ENCODE results near the gene RBSN. TPM values are rescaled to one million over a fixed set of nuclear protein-coding genes. Genes with fewer than 3 reads are reported as not detected.

Gene RBSN
- total RNA-seq, 4 donors from 2014 or later, result 26.6 to 43.9 (median 34.5) TPM

- H3K36me3 ChIP-seq, result peaks cover 3 to 86% (median 9%) of the 10 kb centered on the region in 3 donors
- TF ChIP-seq EP300 (IDR thresholded peaks at IDR 0.05), result no peak
- TF ChIP-seq POLR2A (IDR thresholded peaks at IDR 0.05), result no peak
- no peak for TF ChIP-seq CTCF (IDR thresholded peaks at IDR 0.05)
- no peak overlapping the region for H3K27ac ChIP-seq
- H3K4me1 ChIP-seq, result no peaks in the 10 kb centered on the region
- no peak overlapping the region for H3K4me3 ChIP-seq
- no peaks in the 10 kb centered on the region for H3K27me3 ChIP-seq
- H3K9me3 ChIP-seq, result no peaks in the 10 kb centered on the region
- no peak for DNase-seq (ENCODE audit: low spot score in 2 of 2)
- 90% methylated on average over 13 to 14 of the region's 14 CpGs for WGBS, 2 donors
These were observed 46.4 kb downstream of the RBSN start for GRCh38 chr3:15052335-15053242.

- Histone ChIP-seq H3K27me3 (no peaks in the 10 kb centered on the region), H3K9me3 (no peaks in the 10 kb centered on the region), H3K27ac (no peak overlapping the region), H3K36me3 (peaks cover 3 to 86% (median 9%) of the 10 kb centered on the region in 3 donors), H3K4me1 (no peaks in the 10 kb centered on the region), H3K4me3 (no peak overlapping the region)
- TF ChIP-seq EP300 (IDR thresholded peaks at IDR 0.05) (no peak), CTCF (IDR thresholded peaks at IDR 0.05) (peak in 3 of 5 experiments; percentile 23 to 43 (median 31)), POLR2A (IDR thresholded peaks at IDR 0.05) (no peak)
- 75 to 83% methylated on average over 1 of the region's 1 CpG for WGBS, 2 donors
- DNase-seq (ENCODE audit: low spot score in 2 of 2), result no peak
These were observed 47.4 kb downstream of the RBSN start for GRCh38 chr3:15051531-15051930.

DNA sequence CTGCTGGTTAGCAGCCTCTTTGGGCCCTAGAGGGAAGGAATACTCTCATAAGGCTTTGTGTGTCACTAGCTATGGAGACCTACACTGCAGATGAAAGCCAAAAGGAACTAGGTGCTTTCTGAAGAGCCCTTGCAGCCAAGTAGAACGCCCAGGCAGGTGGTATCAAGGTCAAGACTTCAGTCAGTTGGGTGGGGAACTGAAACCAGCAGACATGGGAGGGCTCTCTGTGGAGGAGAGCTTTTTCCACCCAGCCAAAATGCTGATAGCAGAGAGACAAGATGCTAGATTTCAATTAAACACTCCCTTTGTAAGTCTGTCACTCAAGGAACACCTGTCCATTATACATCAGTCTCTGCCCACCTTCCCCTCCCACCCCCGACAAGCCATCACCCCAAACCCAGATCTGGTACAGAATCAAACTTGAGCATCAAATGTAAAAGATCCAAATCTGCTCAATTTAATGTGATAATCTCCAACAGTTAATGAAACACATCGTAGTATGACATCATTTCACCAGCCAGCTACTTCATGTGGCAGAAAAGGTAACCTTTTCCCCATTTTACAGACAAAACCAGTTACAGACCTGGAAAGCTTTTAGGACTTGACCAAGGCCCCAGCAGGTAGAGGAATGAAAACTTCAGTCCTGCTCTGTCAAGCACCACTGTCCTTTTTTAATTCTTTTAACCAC, 48.4 kb downstream of the RBSN start:
- TF ChIP-seq EP300 (IDR thresholded peaks at IDR 0.05) (no peak), CTCF (IDR thresholded peaks at IDR 0.05) (no peak), POLR2A (IDR thresholded peaks at IDR 0.05) (no peak)
- no peaks in the 10 kb centered on the region for H3K27me3 ChIP-seq
- H3K9me3 ChIP-seq, result no peaks in the 10 kb centered on the region
- no peak for DNase-seq (ENCODE audit: low spot score in 2 of 2)
- no peaks in the 10 kb centered on the region for H3K4me1 ChIP-seq
- 81 to 82% methylated on average over 3 of the region's 3 CpGs for WGBS, 2 donors
- no peak overlapping the region for H3K27ac ChIP-seq
- peaks cover 3 to 89% (median 9%) of the 10 kb centered on the region in 3 donors for H3K36me3 ChIP-seq
- H3K4me3 ChIP-seq, result no peak overlapping the region

DNA sequence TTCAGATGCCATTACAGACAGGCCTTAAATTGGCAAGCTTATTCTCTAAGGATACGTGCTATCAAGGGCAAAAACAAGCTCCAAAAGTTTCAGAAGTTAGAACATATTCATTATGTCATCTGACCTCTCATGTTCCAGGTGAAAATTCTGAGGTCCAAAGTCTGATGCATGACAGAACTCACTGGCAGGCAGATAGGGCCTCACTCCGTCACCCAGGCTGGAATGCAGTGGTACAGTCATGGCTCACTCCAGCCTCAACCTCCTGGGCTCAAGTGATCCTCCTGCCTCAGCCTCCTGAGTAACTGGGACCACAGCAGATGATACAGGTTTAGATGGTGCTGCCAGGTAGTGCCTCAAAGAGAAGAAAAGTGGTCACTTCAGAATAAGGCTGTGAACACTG, 49.4 kb downstream of the RBSN start:
- no peak for TF ChIP-seq EP300 (IDR thresholded peaks at IDR 0.05)
- TF ChIP-seq POLR2A (IDR thresholded peaks at IDR 0.05), result no peak
- no peak for TF ChIP-seq CTCF (IDR thresholded peaks at IDR 0.05)
- no peak for DNase-seq (ENCODE audit: low spot score in 2 of 2)
- peaks cover 3 to 90% (median 9%) of the 10 kb centered on the region in 3 donors for H3K36me3 ChIP-seq
- 83 to 92% methylated on average over 2 of the region's 2 CpGs for WGBS, 2 donors
- H3K9me3 ChIP-seq, result no peaks in the 10 kb centered on the region
- H3K27ac ChIP-seq, result no peak overlapping the region
- peaks cover 0 to 2% (median 0%) of the 10 kb centered on the region in 4 donors for H3K4me1 ChIP-seq
- no peaks in the 10 kb centered on the region for H3K27me3 ChIP-seq
- H3K4me3 ChIP-seq, result no peak overlapping the region

GRCh38 chr3:15045667-15046066, 53.3 kb downstream of the RBSN start:
- DNase-seq (ENCODE audit: low spot score in 2 of 2), result no peak
- no peaks in the 10 kb centered on the region for H3K9me3 ChIP-seq
- 83% methylated on average over 1 of the region's 1 CpG for WGBS, 2 donors
- TF ChIP-seq EP300 (IDR thresholded peaks at IDR 0.05) (no peak), CTCF (IDR thresholded peaks at IDR 0.05) (no peak), POLR2A (IDR thresholded peaks at IDR 0.05) (no peak)
- H3K27me3 ChIP-seq, result no peaks in the 10 kb centered on the region
- H3K4me3 ChIP-seq, result no peak overlapping the region
- peaks cover 0 to 4% (median 0%) of the 10 kb centered on the region in 4 donors for H3K4me1 ChIP-seq
- H3K27ac ChIP-seq, result no peak overlapping the region
- H3K36me3 ChIP-seq, result peaks cover 3 to 98% (median 5%) of the 10 kb centered on the region in 3 donors

Measured in tibial nerve (tissue), 4 donors.